PC-9 (cell line): ENCODE measurements around the gene MPC2. TPM values are rescaled to one million over a fixed set of nuclear protein-coding genes. Genes with fewer than 3 reads are reported as not detected.
A peak's percentile ranks its signal among the peaks of the same experiment; 100 is the strongest.

ENCODE experiments used
- BruUV-seq: library from RNA; stranded (reverse); fragments of 400-500 nt; replicated peaks from 2 replicates; lab custom pipeline; 2021; lab: Mats Ljungman, UMichigan
- CTCF ChIA-PET: fragments of 300-600 bp; sonication (Branson Sonifier 250); formaldehyde crosslinking; loops from one replicate; lab custom pipeline; 2022; ENCODE audit warnings: antibody characterized with exemption; lab: Charles Lee
- POLR2A ChIA-PET: fragments of 300-600 bp; sonication (Branson Sonifier 250); formaldehyde crosslinking; loops from one replicate; lab custom pipeline; 2022; ENCODE audit warnings: antibody characterized with exemption; ENCODE audit not compliant: unreplicated experiment; lab: Charles Lee
- DNase-seq, 2 experiments: peaks; one replicate each; pipeline versions ENCODE4 v3.0.0 to v3.0.0-alpha.2; 2015 to 2022; ENCODE audit warnings: mixed read lengths in 1 of 2
- H2AFZ ChIP-seq: fragments of 200-600 bp; sonication (generic); 2 replicates; pipeline ENCODE4 v1.8.1; 2017; ENCODE audit warnings: antibody characterized with exemption
- H3F3A ChIP-seq: fragments of 200-600 bp; sonication (generic); 2 replicates; pipeline ENCODE4 v1.8.1; 2017; ENCODE audit warnings: antibody characterized with exemption, mild to moderate bottlenecking, low read depth; ENCODE audit not compliant: insufficient read depth
- H3K27ac ChIP-seq: fragments of 200-600 bp; sonication (generic); 2 replicates; pipeline ENCODE4 v1.6.1; 2016; ENCODE audit warnings: mixed run types
- H3K27me3 ChIP-seq: fragments of 200-600 bp; sonication (generic); 2 replicates; pipeline ENCODE4 v1.6.1; 2016; ENCODE audit warnings: low read depth, mixed run types; ENCODE audit not compliant: insufficient read depth
- H3K36me3 ChIP-seq: fragments of 200-600 bp; sonication (generic); 2 replicates; pipeline ENCODE4 v1.6.1; 2016; ENCODE audit warnings: low read depth, mixed run types
- H3K4me1 ChIP-seq: fragments of 200-600 bp; sonication (generic); replicated peaks from 2 replicates; pipeline ENCODE4 v1.6.1; 2016; ENCODE audit warnings: mixed run types; ENCODE audit not compliant: insufficient read depth
- H3K4me2 ChIP-seq: fragments of 200-600 bp; sonication (generic); 2 replicates; pipeline ENCODE4 v1.6.1; 2017; ENCODE audit warnings: mixed run types
- H3K4me3 ChIP-seq: fragments of 200-600 bp; sonication (generic); 2 replicates; pipeline ENCODE4 v1.6.1; 2016; ENCODE audit warnings: mixed run types
- H3K79me2 ChIP-seq: fragments of 200-600 bp; sonication (generic); 2 replicates; pipeline ENCODE4 v1.6.1; 2017; ENCODE audit warnings: low read depth, mixed run types
- H3K9me2 ChIP-seq: fragments of 200-600 bp; sonication (generic); 2 replicates; pipeline ENCODE4 v1.8.1; 2017; ENCODE audit warnings: mild to moderate bottlenecking; ENCODE audit not compliant: insufficient read depth
- H3K9me3 ChIP-seq: fragments of 200-600 bp; sonication (generic); 2 replicates; pipeline ENCODE4 v1.8.1; 2016; ENCODE audit warnings: low read depth; ENCODE audit not compliant: insufficient read depth
- H4K20me1 ChIP-seq: fragments of 200-600 bp; sonication (generic); 2 replicates; pipeline ENCODE4 v1.8.1; 2017; ENCODE audit not compliant: insufficient read depth
- EZH2 ChIP-seq: fragments of 200-600 bp; sonication (generic); IDR thresholded peaks from 2 replicates; pipeline ENCODE4 v1.8.0; 2017; ENCODE audit warnings: antibody characterized with exemption, low read depth
- intact Hi-C: fragments of 100-400 bp; cut with micrococcal nuclease; formaldehyde crosslinking; loops from one replicate; pipeline ENCODE4 v1.10.0; 2022; ENCODE audit not compliant: unreplicated experiment
- total RNA-seq: library from RNA; stranded (reverse); gene quantifications from 2 replicates; pipeline ENCODE4 v1.2.3, GENCODE V29; 2021
- TF ChIP-seq, protein P1 (sequence below): fragments of 200-600 bp; sonication (generic); conservative IDR thresholded peaks from 2 replicates; pipeline ENCODE4 v1.6.1; 2017; ENCODE audit warnings: mixed run types, antibody characterized with exemption, mild to moderate bottlenecking, moderate library complexity

MPC2 gene
- total RNA-seq, 1 experiment from 2014 or later = 78.7 TPM

DNA sequence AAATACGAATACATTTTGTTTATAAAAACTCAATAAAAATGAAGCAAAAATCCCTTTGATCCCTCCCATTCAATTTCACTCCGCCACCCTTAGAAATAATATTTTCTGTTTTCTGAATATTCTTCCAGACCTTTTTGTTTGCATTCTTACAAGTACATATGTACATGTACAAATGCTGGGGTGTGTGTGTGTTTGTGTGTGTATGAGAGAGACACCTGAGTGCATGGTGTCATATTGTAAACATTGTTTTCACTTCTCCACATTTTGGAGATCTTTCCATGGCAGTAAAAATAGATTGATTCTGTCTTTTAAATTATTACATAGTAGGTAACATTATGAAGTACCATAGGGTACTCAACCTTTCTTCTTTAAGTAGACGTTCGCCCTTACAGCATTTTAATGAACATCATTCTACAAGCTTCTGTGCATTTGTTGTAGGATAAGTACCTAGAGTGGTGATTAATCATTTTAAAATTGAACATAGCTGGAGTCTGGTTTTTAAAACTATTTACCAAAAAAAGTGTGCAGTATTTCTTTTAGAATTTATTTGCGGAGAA is 1.3 kb upstream of the MPC2 start:
- TF ChIP-seq, protein P1, sequence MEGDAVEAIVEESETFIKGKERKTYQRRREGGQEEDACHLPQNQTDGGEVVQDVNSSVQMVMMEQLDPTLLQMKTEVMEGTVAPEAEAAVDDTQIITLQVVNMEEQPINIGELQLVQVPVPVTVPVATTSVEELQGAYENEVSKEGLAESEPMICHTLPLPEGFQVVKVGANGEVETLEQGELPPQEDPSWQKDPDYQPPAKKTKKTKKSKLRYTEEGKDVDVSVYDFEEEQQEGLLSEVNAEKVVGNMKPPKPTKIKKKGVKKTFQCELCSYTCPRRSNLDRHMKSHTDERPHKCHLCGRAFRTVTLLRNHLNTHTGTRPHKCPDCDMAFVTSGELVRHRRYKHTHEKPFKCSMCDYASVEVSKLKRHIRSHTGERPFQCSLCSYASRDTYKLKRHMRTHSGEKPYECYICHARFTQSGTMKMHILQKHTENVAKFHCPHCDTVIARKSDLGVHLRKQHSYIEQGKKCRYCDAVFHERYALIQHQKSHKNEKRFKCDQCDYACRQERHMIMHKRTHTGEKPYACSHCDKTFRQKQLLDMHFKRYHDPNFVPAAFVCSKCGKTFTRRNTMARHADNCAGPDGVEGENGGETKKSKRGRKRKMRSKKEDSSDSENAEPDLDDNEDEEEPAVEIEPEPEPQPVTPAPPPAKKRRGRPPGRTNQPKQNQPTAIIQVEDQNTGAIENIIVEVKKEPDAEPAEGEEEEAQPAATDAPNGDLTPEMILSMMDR = no peak
- no peak for TF ChIP-seq EZH2
- peaks cover 13% of the 10 kb centered on the region; the same call in 1 of the 2 replicates for H3F3A ChIP-seq
- no peaks in the 10 kb centered on the region for H3K27me3 ChIP-seq
- no TSS peak for BruUV-seq
- H3K79me2 ChIP-seq = peaks cover 88% of the 10 kb centered on the region
- no peaks in the 10 kb centered on the region for H3K9me2 ChIP-seq
- 0 out of 2 replicates have a peak, but pooled peaks cover 6% of the 10 kb centered on the region for H3K36me3 ChIP-seq
- H4K20me1 ChIP-seq = no peaks in the 10 kb centered on the region
- peaks cover 33% of the 10 kb centered on the region for H3K4me1 ChIP-seq
- no peak for DNase-seq
- peak overlapping the region; percentile 82 for H3K4me3 ChIP-seq
- CTCF ChIA-PET = interaction anchor here (1.2 kb wide), 1 partner anchor 16 kb away, joined by 4 read pairs; no protein-coding TSS in a partner anchor
- POLR2A ChIA-PET = interaction anchor here (0.6 kb wide), 1 partner anchor 384 kb away, joined by 4 read pairs; the partner anchor contains the start of gene CREG1
- H3K9me3 ChIP-seq = no peaks in the 10 kb centered on the region
- H3K27ac ChIP-seq = peak overlapping the region; percentile 94
- peak overlapping the region; percentile 91 for H3K4me2 ChIP-seq
- no peak overlapping the region for H2AFZ ChIP-seq
- intact Hi-C loops = loop anchor here (10.0 kb wide), 1 partner anchor 713 kb away; the partner anchor contains the start of gene POU2F1

DNA sequence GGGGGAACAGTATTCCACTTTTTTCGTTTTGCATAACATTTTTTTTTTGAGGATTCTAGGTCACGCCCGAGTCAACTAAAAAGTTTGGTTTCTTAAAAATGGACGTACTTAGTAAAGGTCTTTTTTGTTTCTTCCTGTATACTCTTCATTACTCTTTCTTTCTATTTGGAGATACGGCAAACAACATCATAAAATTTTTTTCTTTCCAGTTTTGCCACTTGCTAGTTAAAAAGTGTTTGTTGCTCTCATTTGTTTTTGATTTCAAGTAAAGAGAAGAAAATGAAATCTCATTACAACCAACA is 788 bp upstream of the MPC2 start:
- no peaks in the 10 kb centered on the region for H4K20me1 ChIP-seq
- H3K79me2 ChIP-seq = peaks cover 88% of the 10 kb centered on the region
- H3K27me3 ChIP-seq = no peaks in the 10 kb centered on the region
- no peak for DNase-seq
- BruUV-seq = no TSS peak
- peaks cover 33% of the 10 kb centered on the region for H3K4me1 ChIP-seq
- POLR2A ChIA-PET = interaction anchor here (0.5 to 0.7 kb wide), 3 partner anchors 116 to 384 kb away, joined by 4 to 10 read pairs (median 6); partner anchors contain the start of gene CREG1
- peak overlapping the region; percentile 91 for H3K4me2 ChIP-seq
- TF ChIP-seq, protein P1 = no peak
- TF ChIP-seq EZH2 = no peak
- intact Hi-C loops = loop anchor here (2.0 to 10.0 kb wide), 3 partner anchors 141 to 713 kb away; partner anchors contain the start of gene POU2F1
- CTCF ChIA-PET = interaction anchor here (1.2 kb wide), 1 partner anchor 15 kb away, joined by 4 read pairs; no protein-coding TSS in a partner anchor
- H2AFZ ChIP-seq = peak overlapping the region; percentile 90; the same call in 1 of the 2 replicates
- H3K36me3 ChIP-seq = 0 out of 2 replicates have a peak, but pooled peaks cover 6% of the 10 kb centered on the region
- H3K27ac ChIP-seq = peak overlapping the region; percentile 94
- no peaks in the 10 kb centered on the region for H3K9me2 ChIP-seq
- H3F3A ChIP-seq = peaks cover 13% of the 10 kb centered on the region; the same call in 1 of the 2 replicates
- H3K9me3 ChIP-seq = no peaks in the 10 kb centered on the region
- H3K4me3 ChIP-seq = peak overlapping the region; percentile 82

DNA sequence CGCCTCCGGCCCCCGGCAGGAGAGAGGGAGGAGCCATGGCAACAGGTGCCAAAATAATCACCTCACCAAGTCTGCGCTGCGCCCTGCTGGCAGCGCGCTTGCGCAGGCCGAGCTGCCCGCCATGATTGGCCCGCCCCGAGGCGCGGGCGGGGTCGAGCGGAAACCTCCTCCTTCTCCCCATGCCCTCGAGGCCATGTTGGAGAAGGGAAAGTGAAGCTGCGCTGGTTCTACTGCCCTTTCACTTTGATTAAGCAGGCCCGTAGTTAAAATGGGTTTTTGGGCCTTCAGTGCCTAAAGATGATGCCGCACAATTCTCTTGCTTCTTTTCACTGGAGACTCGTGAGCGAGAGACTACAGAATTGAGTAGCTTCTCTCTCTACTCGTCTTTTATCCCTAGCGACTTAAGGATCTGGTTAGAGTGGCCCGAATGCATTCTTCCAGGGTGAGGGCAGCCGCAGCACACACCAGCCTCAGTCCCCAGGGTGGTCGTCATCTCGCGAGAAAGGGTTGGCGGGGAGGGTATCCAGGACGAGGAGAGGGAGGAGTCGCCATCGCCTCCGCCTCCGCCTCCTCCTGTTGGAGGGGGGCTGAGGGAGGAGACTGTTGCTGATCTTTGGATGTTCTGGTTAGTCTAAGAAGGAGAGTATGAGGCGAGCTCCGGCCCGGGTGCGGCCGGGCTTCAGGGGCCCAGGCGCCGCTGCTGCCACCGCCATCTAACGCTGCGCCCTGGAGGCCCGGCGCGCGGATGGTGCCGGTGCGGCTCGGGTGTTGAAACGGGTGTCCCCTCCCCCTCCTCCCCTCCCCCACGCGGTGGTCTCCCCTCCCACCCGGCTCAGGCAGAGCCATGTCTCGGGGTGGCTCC is 573 bp downstream of the MPC2 start, which contains the start of gene DCAF6:
DCAF6 (plus strand) TSS at position 616 of the 862 bp plus-strand sequence; CDS start at position 845, 229 bp downstream.
- Histone ChIP-seq H3K36me3 (no peaks in the 10 kb centered on the region), H3K4me3 (peak within 1 kb of the TSS; percentile 82), H3F3A (peaks cover 13% of the 10 kb centered on the region; the same call in 1 of the 2 replicates), H3K79me2 (peaks cover 82% of the 10 kb centered on the region), H3K4me1 (peaks cover 36% of the 10 kb centered on the region), H3K9me3 (no peaks in the 10 kb centered on the region), H3K9me2 (no peaks in the 10 kb centered on the region), H3K27me3 (no peaks in the 10 kb centered on the region), H2AFZ (peak within 1 kb of the TSS; percentile 90), H4K20me1 (no peaks in the 10 kb centered on the region), H3K4me2 (peak within 1 kb of the TSS; percentile 91), H3K27ac (peak within 1 kb of the TSS; percentile 94)
- ChIA-PET CTCF (no interaction called here), POLR2A (interaction anchor here (0.6 to 1.0 kb wide), 5 partner anchors 116 to 1011 kb away, joined by 3 to 6 read pairs (median 5); partner anchors contain the start of gene POU2F1)
- intact Hi-C loops = loop anchor here (1.0 to 10.0 kb wide), 5 partner anchors 116 to 711 kb away; partner anchors contain the start of genes MPZL1 and POU2F1
- DNase-seq = peak; percentile 93 to 97
- no TSS peak for BruUV-seq
- no peak for TF ChIP-seq EZH2
- TF ChIP-seq, protein P1 = no peak
